ENCODE measurements around the gene SFXN5.

The SFXN5 gene

GRCh38 chr2:73020657-73021370 lies 50.7 kb downstream of the SFXN5 start:
- DNase-seq (ENCODE audit: low read depth) = no peak

DNA sequence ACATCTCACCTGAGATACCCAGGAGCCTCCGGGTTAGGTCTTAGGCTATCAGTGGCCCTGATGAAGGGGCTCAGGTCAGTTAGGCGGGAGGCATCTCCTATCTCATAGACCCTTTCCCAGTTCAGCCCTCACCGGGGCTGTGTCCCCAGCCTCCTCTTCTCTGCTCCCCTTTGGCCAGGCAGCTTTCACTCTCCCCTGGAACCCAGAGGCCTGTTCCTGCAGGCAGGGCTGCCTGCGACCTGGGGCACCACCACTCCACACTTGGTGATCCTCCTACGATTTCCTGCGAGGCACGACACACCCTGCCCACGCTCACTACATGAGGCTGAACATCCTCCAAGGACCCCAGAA lies 51.2 kb downstream of the SFXN5 start:
- DNase-seq (ENCODE audit: low read depth) = no peak

DNA sequence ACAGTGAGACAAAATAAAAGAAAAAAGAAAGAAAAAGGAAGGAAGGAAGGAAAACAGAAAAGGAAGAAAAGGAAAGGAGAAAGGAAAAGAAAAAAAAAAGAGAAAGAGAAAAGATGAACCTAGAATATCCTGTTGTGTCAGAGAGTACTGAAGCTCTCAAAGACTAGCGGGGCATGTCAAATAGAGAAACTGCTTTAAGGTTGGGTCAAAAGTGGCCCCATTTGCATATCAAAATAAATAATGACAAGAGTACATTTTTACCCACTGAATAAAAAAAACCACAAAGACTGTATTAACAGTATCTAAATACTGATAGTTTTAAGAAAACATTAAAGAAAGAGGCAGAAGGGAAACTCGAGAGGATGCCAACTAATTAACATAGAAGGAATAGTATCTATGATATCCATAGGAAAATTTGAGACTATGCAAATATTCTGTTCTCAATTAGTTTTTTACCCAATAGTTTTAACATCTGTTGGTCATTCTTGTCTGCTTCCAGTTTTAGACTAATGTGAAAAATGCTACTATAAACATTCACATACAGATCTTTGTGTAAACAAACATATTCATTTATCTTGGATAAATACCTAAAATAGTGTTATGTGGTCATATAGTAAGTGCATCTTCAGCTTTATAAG lies 53.2 kb downstream of the SFXN5 start:
- no peak for DNase-seq (ENCODE audit: low read depth)

DNA sequence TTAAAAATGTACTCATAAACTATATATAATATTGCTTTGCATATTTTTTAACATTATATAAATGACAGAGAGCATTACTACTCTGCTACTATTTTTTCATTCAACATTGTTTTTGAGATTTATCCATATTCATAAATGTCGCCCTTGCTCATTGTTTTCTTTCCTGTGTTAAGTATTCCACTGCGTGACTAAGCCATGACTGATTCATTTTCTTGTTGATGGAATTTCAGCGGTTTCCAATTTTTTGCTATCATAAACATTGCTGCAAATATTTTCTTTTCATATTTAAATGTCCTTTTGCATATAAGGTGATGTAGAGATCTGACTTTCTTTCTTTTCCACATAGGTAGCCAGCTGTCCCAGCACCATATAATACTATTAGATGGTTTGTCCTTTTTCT lies 57.6 kb downstream of the SFXN5 start:
- DNase-seq (ENCODE audit: low read depth) = no peak

DNA sequence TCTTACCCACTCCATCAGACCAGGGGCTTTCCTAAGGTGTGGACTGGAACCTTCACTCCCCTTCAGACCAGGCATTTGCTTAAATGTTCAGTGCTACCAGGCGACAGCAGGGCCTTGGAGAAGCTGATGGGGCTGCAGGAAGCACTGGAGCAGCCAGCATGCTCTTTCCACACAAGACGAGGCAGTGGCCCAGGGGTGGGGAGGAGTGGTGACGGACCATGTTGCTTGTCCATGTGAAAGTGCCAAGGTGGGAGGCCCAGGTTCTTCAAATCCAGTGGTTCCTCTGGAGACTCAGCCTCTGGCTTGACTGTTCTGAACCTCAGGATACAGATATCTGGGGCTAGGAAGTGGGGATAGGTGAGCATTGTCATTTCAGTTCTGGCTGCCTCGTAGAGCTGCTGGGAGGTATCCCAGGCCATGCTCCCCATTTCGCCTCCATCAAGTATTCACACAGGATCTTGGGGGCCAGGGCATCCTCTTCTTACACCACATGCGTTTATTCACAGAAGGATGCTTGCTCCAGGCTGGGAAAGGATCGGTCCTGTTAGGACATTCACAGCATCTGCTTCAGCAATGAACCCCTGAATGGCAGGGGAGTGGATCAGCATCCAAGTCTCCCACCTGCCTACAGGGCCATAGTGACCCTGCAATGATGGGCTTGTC lies 62.2 kb downstream of the SFXN5 start:
- no peak for DNase-seq (ENCODE audit: low read depth)

DNA sequence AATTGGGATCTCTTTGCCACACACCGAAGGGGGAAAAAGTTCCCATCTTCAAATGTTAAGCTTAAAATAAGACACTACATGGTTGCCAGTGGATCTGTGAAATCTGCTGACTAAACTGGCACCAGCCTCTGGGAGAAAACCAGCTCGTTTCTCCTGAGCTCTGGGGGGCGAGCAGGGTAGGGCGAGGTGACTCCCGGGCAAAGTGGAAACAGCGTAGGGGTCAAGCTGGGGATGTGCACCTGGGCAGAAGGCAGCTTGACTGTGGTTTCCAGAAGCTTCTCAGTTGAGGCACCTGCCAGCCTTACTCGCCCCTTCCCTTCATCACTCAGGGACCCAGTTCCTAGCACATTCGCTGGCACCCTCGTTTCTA lies 62.8 kb downstream of the SFXN5 start:
- DNase-seq (ENCODE audit: low read depth) = no peak

- no peak for DNase-seq (ENCODE audit: low read depth)
Measured at GRCh38 chr2:73007991-73008765, 63.3 kb downstream of the SFXN5 start.

DNA sequence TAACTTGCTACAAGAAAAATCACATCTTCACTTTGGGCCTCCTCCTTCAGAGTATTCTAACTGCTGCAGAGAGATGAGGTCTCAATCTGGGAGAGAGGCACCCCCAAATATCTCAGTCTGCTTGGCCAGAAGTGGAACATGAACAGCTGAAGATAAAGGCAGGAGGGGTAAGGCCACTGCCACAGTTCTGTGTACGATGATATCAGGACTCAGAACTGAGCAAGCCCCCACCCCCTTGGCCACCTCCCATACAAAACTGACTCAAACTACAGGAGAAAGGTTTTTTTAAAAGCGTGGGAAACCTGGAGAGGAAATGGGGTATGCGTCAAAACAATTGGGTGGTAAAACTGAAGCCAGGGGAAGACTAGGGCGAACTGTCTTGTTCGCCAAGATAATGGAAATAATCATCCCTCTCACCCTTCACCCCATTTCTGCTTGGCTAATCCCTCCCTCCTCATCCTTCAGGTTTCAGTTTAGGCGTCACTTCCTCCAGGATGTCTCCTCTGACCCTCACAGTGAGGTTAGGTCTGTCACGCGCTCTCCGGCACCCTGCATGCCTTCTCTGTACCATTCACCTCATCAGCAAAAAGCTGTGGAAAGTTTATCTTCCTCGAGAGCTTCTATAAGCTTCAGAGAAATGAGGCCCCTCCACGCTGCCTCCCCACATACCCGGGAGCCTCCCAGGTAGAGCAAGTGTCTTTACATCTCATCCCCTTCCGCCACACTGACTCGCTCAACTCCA lies 64.4 kb downstream of the SFXN5 start:
- no peak for DNase-seq (ENCODE audit: low read depth)

- DNase-seq (ENCODE audit: low read depth) = no peak
Measured at GRCh38 chr2:73004889-73005596, 66.5 kb downstream of the SFXN5 start.

DNA sequence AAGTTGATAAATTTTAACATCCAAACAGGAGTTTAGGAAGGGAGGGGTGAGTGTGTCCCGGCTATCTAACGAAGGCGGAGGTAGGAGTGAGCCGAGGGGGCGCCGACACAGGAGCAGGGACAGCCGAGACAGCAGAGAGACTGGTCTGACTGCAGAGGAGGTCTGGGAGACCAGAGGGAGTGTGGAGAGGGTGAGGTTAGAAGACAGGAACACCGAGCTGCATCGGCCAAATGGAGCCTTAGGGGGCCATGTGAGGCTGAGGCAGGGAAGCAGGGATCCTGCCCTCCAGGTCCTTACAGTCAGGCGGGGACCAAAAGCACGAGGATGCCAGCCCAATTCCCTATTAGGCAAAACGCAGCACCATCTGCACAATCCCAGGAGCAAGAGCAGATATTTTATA lies 67.0 kb downstream of the SFXN5 start:
- no peak for DNase-seq (ENCODE audit: low read depth)

DNA sequence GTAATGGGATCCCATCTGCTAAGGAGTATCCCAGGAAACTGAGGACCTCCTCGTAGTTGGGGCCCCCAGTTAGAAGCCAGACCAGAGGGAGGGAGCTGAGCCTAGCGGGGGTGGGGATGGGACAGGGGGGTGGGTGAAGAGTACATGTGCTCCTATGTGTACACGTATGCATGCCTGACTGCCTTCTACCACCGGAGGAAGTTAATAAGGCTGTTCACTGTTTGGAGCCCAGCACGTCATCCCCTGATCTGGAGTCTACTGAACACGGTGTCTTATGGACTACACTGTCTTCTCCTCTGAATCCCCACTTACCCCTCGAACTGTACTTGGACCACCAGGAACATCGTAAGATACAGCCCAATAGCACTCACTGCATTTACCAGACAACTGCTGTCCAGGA lies 68.5 kb downstream of the SFXN5 start:
- DNase-seq (ENCODE audit: low read depth) = no peak

GRCh38 chr2:73000808-73001570 lies 70.5 kb downstream of the SFXN5 start:
- no peak for DNase-seq (ENCODE audit: low read depth)

GRCh38 chr2:72999729-73000725 lies 71.5 kb downstream of the SFXN5 start:
- DNase-seq (ENCODE audit: low read depth) = no peak

DNA sequence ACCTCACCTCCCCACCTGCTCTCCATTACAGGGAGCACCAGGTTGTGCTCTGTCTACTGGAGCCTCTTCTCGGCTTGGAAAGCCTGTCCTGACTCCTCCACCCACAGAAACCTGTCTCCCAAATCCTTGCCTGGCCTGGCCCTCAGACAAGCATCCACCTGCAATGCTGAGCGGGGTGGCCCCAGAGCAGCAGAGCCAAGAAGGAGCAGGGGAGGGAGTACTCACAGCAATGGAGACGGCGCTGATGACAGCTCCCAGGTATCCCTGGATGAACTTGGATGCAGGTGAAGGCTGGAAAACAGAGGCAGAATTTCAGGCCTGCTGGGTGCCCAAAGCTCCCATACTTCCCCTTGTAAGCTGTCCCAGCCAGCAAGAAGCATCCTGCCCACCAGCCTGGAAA lies 72.8 kb downstream of the SFXN5 start:
- no peak for DNase-seq (ENCODE audit: low read depth)

DNA sequence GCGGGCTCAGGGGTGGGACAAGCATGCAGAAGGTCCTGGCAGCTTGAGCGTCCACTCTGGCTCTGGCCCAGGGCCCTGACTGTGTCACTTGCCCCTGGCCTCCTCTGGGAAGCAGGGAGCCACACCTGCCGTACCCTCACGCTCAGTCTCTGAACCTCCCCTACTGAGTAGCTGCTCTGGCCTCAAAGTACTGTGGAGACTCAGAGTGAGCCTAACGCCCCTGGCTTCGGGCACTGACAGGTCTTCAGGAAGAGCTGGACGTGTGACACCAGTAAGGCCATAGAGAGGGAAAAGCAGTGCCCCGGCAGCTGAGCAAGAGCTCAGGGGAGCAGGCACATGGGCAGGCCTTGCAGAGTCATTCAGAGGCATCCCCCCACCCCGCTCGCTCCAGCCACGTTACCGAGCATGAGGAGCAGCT lies 73.3 kb downstream of the SFXN5 start:
- no peak for DNase-seq (ENCODE audit: low read depth)

DNA sequence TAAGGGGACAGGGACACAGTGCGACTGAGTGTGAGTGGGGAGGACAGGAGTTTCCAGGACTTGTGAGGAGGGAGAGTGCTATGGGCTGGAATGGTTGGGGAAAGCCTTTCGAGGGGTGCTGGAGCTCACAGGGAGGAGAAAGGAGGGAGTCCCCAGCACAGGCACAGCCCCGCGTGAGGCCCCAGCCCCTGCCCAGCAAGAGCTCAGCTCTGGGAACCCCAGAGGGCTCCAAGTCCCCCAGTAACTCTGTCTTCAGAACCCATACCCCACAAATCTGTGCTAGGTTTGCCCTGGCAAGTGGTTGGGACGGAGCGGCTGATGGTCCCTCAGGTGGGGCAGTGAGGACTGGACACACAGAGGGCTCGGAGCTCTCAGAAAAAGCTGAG lies 75.4 kb downstream of the SFXN5 start:
- DNase-seq (ENCODE audit: low read depth) = no peak

DNA sequence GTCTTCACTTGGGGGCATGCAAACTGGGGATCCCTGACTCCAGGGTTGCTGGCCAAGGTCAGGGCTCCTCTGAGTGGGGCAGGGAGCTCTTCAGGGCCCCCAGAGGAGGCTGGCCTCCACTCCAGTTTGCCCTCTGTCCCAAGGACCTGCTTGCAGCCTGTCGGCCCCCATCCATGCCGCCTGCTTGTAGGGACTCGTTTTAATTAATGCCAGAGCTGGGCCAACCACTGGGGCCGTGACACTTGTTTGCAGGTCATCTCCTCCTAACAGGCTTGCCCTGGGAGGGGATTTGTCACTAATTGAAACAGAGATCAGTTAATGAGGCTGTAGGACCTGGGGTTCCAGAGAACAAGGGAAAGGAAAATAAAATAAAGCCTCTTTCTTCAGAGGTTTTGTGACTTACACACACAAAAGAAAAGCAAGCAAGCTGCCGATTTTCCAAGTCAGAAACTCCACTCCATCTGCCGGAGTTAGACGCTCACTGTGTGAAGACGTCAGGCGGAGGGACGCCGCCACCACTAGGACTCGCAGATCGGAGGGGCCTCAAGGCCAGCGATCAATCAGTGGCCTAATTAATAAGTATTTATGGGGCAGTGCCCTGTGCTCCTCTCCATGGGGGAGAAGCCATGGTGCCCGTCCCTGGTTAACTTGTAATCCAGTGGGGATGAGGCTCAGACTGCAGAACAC lies 75.9 kb downstream of the SFXN5 start:
- DNase-seq (ENCODE audit: low read depth) = no peak

DNA sequence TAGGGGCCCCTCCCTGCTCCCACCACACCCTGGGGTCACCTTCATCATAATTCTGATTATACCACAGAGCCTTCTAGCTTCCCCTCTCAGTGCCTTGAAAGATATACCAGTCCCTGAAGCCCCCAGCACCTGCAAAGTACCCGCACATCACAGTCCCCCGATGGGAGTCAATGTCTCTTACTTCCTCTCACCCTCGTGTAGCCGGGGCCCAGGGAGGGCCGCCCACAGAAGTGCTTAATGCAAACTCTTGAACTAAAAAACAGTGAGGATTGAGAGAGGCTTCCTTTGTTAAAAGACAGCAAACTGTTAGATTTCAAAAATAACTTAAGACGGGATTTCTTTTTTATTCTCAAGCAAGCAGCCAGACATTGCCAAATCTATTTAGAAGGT lies 76.5 kb downstream of the SFXN5 start:
- DNase-seq (ENCODE audit: low read depth) = no peak

Data from stimulated activated CD8-positive, alpha-beta memory T cell treated with anti-CD3 and anti-CD28 coated beads, Interleukin-15, amount 100 ng/mL, for 1 hour (primary cell).